Measurements from ENCODE around the gene OLA1.

Gene OLA1

GRCh38 chr2:174028935-174029334 lies 219.4 kb downstream of the OLA1 start:
- DNase-seq, result no peak

DNA sequence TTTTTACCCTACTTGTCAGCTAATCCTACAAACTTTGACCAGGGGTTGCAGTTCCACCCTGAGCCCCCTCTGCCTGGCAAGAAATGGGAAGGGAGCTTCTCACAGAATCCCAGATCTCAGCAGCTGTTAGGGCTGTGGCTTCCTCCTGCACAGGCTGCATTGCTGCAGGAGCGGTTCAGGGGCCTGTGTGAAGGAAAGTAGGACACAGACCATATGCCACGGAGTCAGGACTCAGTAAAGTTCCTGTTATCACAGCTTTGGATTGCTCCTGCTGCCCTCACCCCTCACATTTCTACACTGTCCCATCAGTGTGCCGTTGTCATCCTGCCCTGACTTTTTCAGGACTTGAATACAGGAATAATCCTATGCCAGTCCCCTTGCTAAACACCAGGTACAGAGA lies 220.4 kb downstream of the OLA1 start:
- DNase-seq, result no peak

- DNase-seq, result no peak
Measured at GRCh38 chr2:174026122-174026845, 222.0 kb downstream of the OLA1 start.

- no peak for DNase-seq
Measured at GRCh38 chr2:174025271-174026121, 222.8 kb downstream of the OLA1 start.

DNA sequence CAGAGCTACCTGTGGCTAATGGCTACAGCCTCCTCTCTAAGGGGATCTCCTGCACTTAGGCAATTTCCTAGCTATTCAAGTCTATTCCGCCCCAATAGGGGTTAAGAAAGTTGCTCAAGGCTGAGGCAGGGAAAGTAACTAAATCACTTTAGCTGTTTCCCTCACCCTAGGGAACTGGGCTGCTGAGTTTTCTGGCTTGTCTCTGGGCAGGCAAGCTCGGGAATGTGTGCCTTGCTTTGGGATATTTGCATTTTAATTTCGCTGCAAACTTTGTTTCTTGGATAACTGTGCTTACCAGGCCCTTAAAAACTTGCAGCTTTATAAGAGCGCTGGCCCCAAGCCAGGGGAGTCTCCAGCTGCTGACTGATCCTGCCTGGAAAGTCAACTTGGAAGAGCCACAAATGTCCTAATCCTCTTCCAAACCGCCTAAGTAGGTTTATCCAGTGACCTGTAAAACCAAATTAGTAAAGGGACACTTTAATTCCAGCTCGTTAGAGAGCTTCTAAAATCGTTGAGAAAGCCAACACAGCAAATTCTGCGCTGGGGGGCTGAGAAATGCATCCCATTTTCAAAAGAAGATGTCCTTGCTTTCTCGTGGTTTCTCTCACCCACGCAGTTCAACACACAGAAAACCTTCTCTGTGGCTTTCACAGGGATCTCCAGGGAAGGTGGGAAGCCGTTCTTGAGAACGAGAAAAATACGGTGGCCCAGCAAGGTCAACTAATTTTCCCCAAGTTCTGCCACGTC lies 223.6 kb downstream of the OLA1 start:
- no peak for DNase-seq

- DNase-seq, result no peak
Measured at GRCh38 chr2:174023591-174024523, 224.5 kb downstream of the OLA1 start.

Measured in activated CD8-positive, alpha-beta memory T cell treated with anti-CD3 and anti-CD28 coated beads for 24 hours (primary cell).